ENCODE measurements around the gene AKIP1. TPM values are rescaled to one million over a fixed set of nuclear protein-coding genes. Genes with fewer than 3 reads are reported as not detected.
"Not testable (repeated sequence)": the region's sequence is repeated elsewhere in the genome, so short reads cannot be mapped to it uniquely, and the experiment has no call there.

Gene AKIP1
- total and polyA plus RNA-seq, 5 experiments from 2014 or later, result 14.9 to 18.0 (median 17.1) TPM

GRCh38 chr11:8886322-8886721 lies 24.7 kb upstream of the AKIP1 start:
- Mint-ChIP-seq H3K4me3 (no peak overlapping the region), H3K27ac (no peak overlapping the region), H3K9me3 (peaks cover 0 to 24% (median 14%) of the 10 kb centered on the region in 9 donors), H3K4me1 (no peaks in the 10 kb centered on the region), H3K27me3 (peaks cover 5 to 23% (median 22%) of the 10 kb centered on the region in 5 donors), H3K36me3 (peaks cover 0 to 9% (median 8%) of the 10 kb centered on the region in 3 donors)
- ATAC-seq, result no peak
- POLR2A ChIA-PET, result no interaction called here
- DNase-seq, result no peak

GRCh38 chr11:8891185-8891584 lies 19.8 kb upstream of the AKIP1 start:
- peaks cover 0 to 20% (median 11%) of the 10 kb centered on the region in 5 donors for H3K27me3 Mint-ChIP-seq
- peaks cover 4 to 17% (median 8%) of the 10 kb centered on the region in 3 donors for H3K36me3 Mint-ChIP-seq
- peaks cover 0 to 31% (median 22%) of the 10 kb centered on the region in 9 donors for H3K9me3 Mint-ChIP-seq
- H3K27ac Mint-ChIP-seq, ATAC-seq, POLR2A ChIA-PET, H3K4me1 Mint-ChIP-seq, DNase-seq, H3K4me3 Mint-ChIP-seq: not testable (repeated sequence)

GRCh38 chr11:8899119-8899753 lies 11.8 kb upstream of the AKIP1 start:
- ATAC-seq (no peak), DNase-seq (no peak)
- Mint-ChIP-seq H3K4me3 (no peak overlapping the region), H3K4me1 (no peaks in the 10 kb centered on the region), H3K27ac (no peak overlapping the region), H3K27me3 (peaks cover 0 to 3% (median 0%) of the 10 kb centered on the region in 5 donors), H3K36me3 (peaks cover 2 to 22% (median 17%) of the 10 kb centered on the region in 3 donors), H3K9me3 (peaks cover 9 to 48% (median 18%) of the 10 kb centered on the region in 9 donors)
- POLR2A ChIA-PET, result no interaction called here

GRCh38 chr11:8905528-8906165 lies 5.3 kb upstream of the AKIP1 start:
- Mint-ChIP-seq H3K9me3 (peaks cover 0 to 18% (median 5%) of the 10 kb centered on the region in 9 donors), H3K27ac (no peak overlapping the region), H3K27me3 (peaks cover 0 to 3% (median 0%) of the 10 kb centered on the region in 5 donors), H3K4me3 (no peak overlapping the region), H3K36me3 (peaks cover 2 to 7% (median 5%) of the 10 kb centered on the region in 3 donors), H3K4me1 (peaks cover 7 to 20% (median 18%) of the 10 kb centered on the region in 4 donors)
- no peak for ATAC-seq
- no peak for DNase-seq
- POLR2A ChIA-PET, result interaction anchor here (0.6 kb wide), 1 partner anchor 52 kb away, joined by 3 read pairs; no protein-coding TSS in a partner anchor

GRCh38 chr11:8907116-8907515 lies 3.9 kb upstream of the AKIP1 start:
- DNase-seq (no peak), ATAC-seq (no peak)
- H3K4me3 Mint-ChIP-seq, result no peak overlapping the region
- POLR2A ChIA-PET, result no interaction called here
- peaks cover 0 to 2% (median 0%) of the 10 kb centered on the region in 5 donors for H3K27me3 Mint-ChIP-seq
- H3K27ac Mint-ChIP-seq, result no peak overlapping the region
- H3K4me1 Mint-ChIP-seq, result peaks cover 7 to 21% (median 20%) of the 10 kb centered on the region in 4 donors
- peaks cover 0 to 6% (median 0%) of the 10 kb centered on the region in 9 donors for H3K9me3 Mint-ChIP-seq
- H3K36me3 Mint-ChIP-seq, result peaks cover 2 to 5% (median 5%) of the 10 kb centered on the region in 3 donors

- ATAC-seq, result no peak
- no peak overlapping the region for H3K27ac Mint-ChIP-seq
These were observed 2.9 kb upstream of the AKIP1 start for GRCh38 chr11:8908099-8908498.

GRCh38 chr11:8910649-8911026 lies 351 bp upstream of the AKIP1 start:
- POLR2A ChIA-PET, result interaction anchor here (0.6 to 3.3 kb wide), 4 partner anchors 53 to 1392 kb away, joined by 3 to 23 read pairs (median 6); partner anchors contain the start of genes RPL27A, TMEM9B, TRIM66 and ZNF143
- H3K4me3 Mint-ChIP-seq, result peak overlapping the region; percentile 84 to 98 (median 93)
- H3K27me3 Mint-ChIP-seq, result no peaks in the 10 kb centered on the region
- ATAC-seq (peak; percentile 19 to 24), DNase-seq (peak in 1 of 10 donors; percentile 23)
- H3K36me3 Mint-ChIP-seq, result peaks cover 0 to 4% (median 0%) of the 10 kb centered on the region in 3 donors
- no peaks in the 10 kb centered on the region for H3K9me3 Mint-ChIP-seq
- H3K4me1 Mint-ChIP-seq, result peaks cover 16 to 46% (median 42%) of the 10 kb centered on the region in 4 donors
- H3K27ac Mint-ChIP-seq, result peak overlapping the region; percentile 55 to 94 (median 83)

More at GRCh38 chr11:8908099-8908498, 2.9 kb upstream of the AKIP1 start:
- Mint-ChIP-seq H3K4me3 (no peak overlapping the region), H3K36me3 (no peaks in the 10 kb centered on the region), H3K27me3 (peaks cover 0 to 2% (median 0%) of the 10 kb centered on the region in 5 donors), H3K9me3 (no peaks in the 10 kb centered on the region), H3K4me1 (peaks cover 7 to 27% (median 24%) of the 10 kb centered on the region in 4 donors)
- DNase-seq, result no peak
- POLR2A ChIA-PET, result interaction anchor here (0.6 kb wide), 1 partner anchor 22 kb away, joined by 3 read pairs; no protein-coding TSS in a partner anchor

GRCh38 chr11:8913961-8914660 lies 3.1 kb downstream of the AKIP1 start:
- peaks cover 0 to 33% (median 0%) of the 10 kb centered on the region in 3 donors for H3K36me3 Mint-ChIP-seq
- no peaks in the 10 kb centered on the region for H3K9me3 Mint-ChIP-seq
- peak overlapping the region; percentile 69 to 89 (median 83) for H3K4me3 Mint-ChIP-seq
- DNase-seq (peak; percentile 26 to 77 (median 54)), ATAC-seq (peak; percentile 54 to 65)
- peak overlapping the region; percentile 80 to 96 (median 94) for H3K27ac Mint-ChIP-seq
- POLR2A ChIA-PET, result interaction anchor here (0.6 to 1.4 kb wide), 4 partner anchors 45 to 226 kb away, joined by 3 to 4 read pairs (median 3); no protein-coding TSS in a partner anchor
- H3K27me3 Mint-ChIP-seq, result no peaks in the 10 kb centered on the region
- H3K4me1 Mint-ChIP-seq, result peaks cover 14 to 39% (median 36%) of the 10 kb centered on the region in 4 donors

- no peaks in the 10 kb centered on the region for H3K27me3 Mint-ChIP-seq
- H3K4me3 Mint-ChIP-seq, result peak overlapping the region in 9 of 10 donors; percentile 77 to 89 (median 83)
- DNase-seq, result no peak
- H3K9me3 Mint-ChIP-seq, result no peaks in the 10 kb centered on the region
- POLR2A ChIA-PET, result interaction anchor here (0.6 to 1.4 kb wide), 4 partner anchors 34 to 226 kb away, joined by 3 to 4 read pairs (median 3); no protein-coding TSS in a partner anchor
- H3K4me1 Mint-ChIP-seq, result peaks cover 12 to 35% (median 32%) of the 10 kb centered on the region in 4 donors
- ATAC-seq, result no peak
- peaks cover 0 to 37% (median 0%) of the 10 kb centered on the region in 3 donors for H3K36me3 Mint-ChIP-seq
- peak overlapping the region; percentile 80 to 96 (median 94) for H3K27ac Mint-ChIP-seq
These were observed 3.7 kb downstream of the AKIP1 start for GRCh38 chr11:8914661-8915018.

- ATAC-seq (no peak), DNase-seq (no peak)
- POLR2A ChIA-PET, result interaction anchor here (0.6 kb wide), 1 partner anchor 1825 kb away, joined by 5 read pairs; no protein-coding TSS in a partner anchor
- Mint-ChIP-seq H3K36me3 (peaks cover 0 to 58% (median 8%) of the 10 kb centered on the region in 3 donors), H3K9me3 (no peaks in the 10 kb centered on the region), H3K4me1 (peaks cover 9 to 23% (median 21%) of the 10 kb centered on the region in 4 donors), H3K4me3 (no peak overlapping the region), H3K27ac (peak overlapping the region in 2 of 10 donors; percentile 29 to 49), H3K27me3 (no peaks in the 10 kb centered on the region)
These were observed 6.3 kb downstream of the AKIP1 start for GRCh38 chr11:8917157-8917825.

- Mint-ChIP-seq H3K27me3 (no peaks in the 10 kb centered on the region), H3K4me1 (no peaks in the 10 kb centered on the region), H3K4me3 (no peak overlapping the region), H3K9me3 (no peaks in the 10 kb centered on the region), H3K36me3 (peaks cover 0 to 51% (median 13%) of the 10 kb centered on the region in 3 donors), H3K27ac (no peak overlapping the region)
- ATAC-seq (no peak), DNase-seq (no peak)
- POLR2A ChIA-PET, result no interaction called here
These were observed 11.7 kb downstream of the AKIP1 start for GRCh38 chr11:8922691-8923090.

- Mint-ChIP-seq H3K4me3 (no peak overlapping the region), H3K27me3 (no peaks in the 10 kb centered on the region), H3K9me3 (no peaks in the 10 kb centered on the region), H3K36me3 (peaks cover 0 to 25% (median 10%) of the 10 kb centered on the region in 3 donors), H3K27ac (no peak overlapping the region), H3K4me1 (no peaks in the 10 kb centered on the region)
- POLR2A ChIA-PET, result no interaction called here
- ATAC-seq, result no peak
- DNase-seq, result no peak
These were observed 14.7 kb downstream of the AKIP1 start for GRCh38 chr11:8925711-8926110.
